Measurements from ENCODE around the gene PPP1R17.

Gene PPP1R17

DNA sequence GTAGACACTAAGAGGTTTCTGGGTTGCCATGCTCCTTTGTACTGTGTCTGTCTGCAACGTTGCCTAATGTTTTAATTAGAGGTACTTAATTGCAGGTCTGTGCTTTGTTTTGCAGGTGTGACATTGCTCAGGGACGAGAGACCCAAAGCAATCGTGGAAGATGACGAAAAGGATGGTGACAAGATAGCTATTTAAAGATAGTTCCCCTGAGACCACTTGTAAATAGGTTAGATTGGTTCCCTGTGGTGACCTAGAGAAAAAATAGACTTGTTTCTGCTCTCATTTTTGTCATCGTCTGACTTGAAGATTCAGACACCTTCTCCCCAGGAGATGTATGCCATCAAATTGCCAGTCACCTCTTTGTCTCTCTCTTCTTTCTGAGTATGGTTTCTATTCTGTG, 20.1 kb downstream of the PPP1R17 start:
- H3K4me3 ChIP-seq (ENCODE audit: low read length, poor library complexity, severe bottlenecking): no peak overlapping the region
- H3K36me3 ChIP-seq (ENCODE audit: insufficient read depth, low read length): no peaks in the 10 kb centered on the region
- no peaks in the 10 kb centered on the region for H3F3A ChIP-seq (ENCODE audit: low read depth)
- no peak overlapping the region for H3K4me2 ChIP-seq (ENCODE audit: low read depth, low read length, poor library complexity, severe bottlenecking)
- no peaks in the 10 kb centered on the region for H4K20me1 ChIP-seq (ENCODE audit: insufficient read depth, low read length, poor library complexity, severe bottlenecking)
- H3K79me2 ChIP-seq (ENCODE audit: insufficient read depth, low read length): no peaks in the 10 kb centered on the region
- no peak for TF ChIP-seq CTCF (conservative IDR thresholded peaks at IDR 0.05; ENCODE audit: low read length)
- no peak for TF ChIP-seq EZH2phosphoT487 (IDR thresholded peaks at IDR 0.05; ENCODE audit: borderline replicate concordance)
- no peaks in the 10 kb centered on the region for H3K9me2 ChIP-seq (replicated peaks; ENCODE audit: low read depth, low read length)
- no peaks in the 10 kb centered on the region for H3K4me1 ChIP-seq (ENCODE audit: insufficient read depth, low read length, poor library complexity, severe bottlenecking)
- no peaks in the 10 kb centered on the region for H3K27me3 ChIP-seq (ENCODE audit: insufficient read depth, low read length, poor library complexity, severe bottlenecking)
- H3K9me3 ChIP-seq (ENCODE audit: insufficient read depth, low read depth, low read length): no peaks in the 10 kb centered on the region
- H3K9ac ChIP-seq (ENCODE audit: low read depth, low read length, poor library complexity, severe bottlenecking): no peak overlapping the region
- no peak overlapping the region for H2AFZ ChIP-seq (ENCODE audit: low read length)

GRCh38 chr7:31710171-31710570, 23.2 kb downstream of the PPP1R17 start:
- Histone ChIP-seq H3K9me2 (replicated peaks; ENCODE audit: low read depth, low read length) (no peaks in the 10 kb centered on the region), H3K4me1 (ENCODE audit: insufficient read depth, low read length, poor library complexity, severe bottlenecking) (no peaks in the 10 kb centered on the region), H3K79me2 (ENCODE audit: insufficient read depth, low read length) (no peaks in the 10 kb centered on the region), H3K4me3 (ENCODE audit: low read length, poor library complexity, severe bottlenecking) (no peak overlapping the region), H3K36me3 (ENCODE audit: insufficient read depth, low read length) (no peaks in the 10 kb centered on the region), H3K4me2 (ENCODE audit: low read depth, low read length, poor library complexity, severe bottlenecking) (no peak overlapping the region), H3F3A (ENCODE audit: low read depth) (no peaks in the 10 kb centered on the region), H4K20me1 (ENCODE audit: insufficient read depth, low read length, poor library complexity, severe bottlenecking) (no peaks in the 10 kb centered on the region), H2AFZ (ENCODE audit: low read length) (no peak overlapping the region), H3K9me3 (ENCODE audit: insufficient read depth, low read depth, low read length) (no peaks in the 10 kb centered on the region), H3K9ac (ENCODE audit: low read depth, low read length, poor library complexity, severe bottlenecking) (no peak overlapping the region), H3K27me3 (ENCODE audit: insufficient read depth, low read length, poor library complexity, severe bottlenecking) (no peaks in the 10 kb centered on the region)
- TF ChIP-seq CTCF (conservative IDR thresholded peaks at IDR 0.05; ENCODE audit: low read length) (no peak), EZH2phosphoT487 (IDR thresholded peaks at IDR 0.05; ENCODE audit: borderline replicate concordance) (no peak)

DNA sequence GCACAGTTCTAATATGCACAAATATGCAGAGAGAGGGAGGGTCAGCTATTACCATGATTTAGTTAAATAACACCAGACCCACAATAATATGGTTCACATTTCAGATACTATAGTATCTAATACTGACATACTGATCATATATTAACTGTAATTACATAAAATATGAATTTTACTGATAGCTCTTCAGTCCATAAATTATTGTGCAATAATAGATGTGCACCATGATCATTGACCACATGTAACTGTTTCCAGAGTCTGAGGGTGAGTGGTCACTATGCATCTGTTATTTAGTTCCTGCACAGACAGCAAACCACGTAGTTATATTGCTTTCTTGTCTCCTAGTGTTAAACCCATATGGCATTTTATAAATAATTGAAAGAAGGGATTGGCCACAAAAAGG, 29.3 kb downstream of the PPP1R17 start:
- Histone ChIP-seq H2AFZ (ENCODE audit: low read length) (no peak overlapping the region), H3K9ac (ENCODE audit: low read depth, low read length, poor library complexity, severe bottlenecking) (no peak overlapping the region), H3F3A (ENCODE audit: low read depth) (no peaks in the 10 kb centered on the region), H3K4me3 (ENCODE audit: low read length, poor library complexity, severe bottlenecking) (no peak overlapping the region), H3K9me3 (ENCODE audit: insufficient read depth, low read depth, low read length) (no peaks in the 10 kb centered on the region), H4K20me1 (ENCODE audit: insufficient read depth, low read length, poor library complexity, severe bottlenecking) (no peaks in the 10 kb centered on the region), H3K27me3 (ENCODE audit: insufficient read depth, low read length, poor library complexity, severe bottlenecking) (no peaks in the 10 kb centered on the region), H3K79me2 (ENCODE audit: insufficient read depth, low read length) (no peaks in the 10 kb centered on the region), H3K4me1 (ENCODE audit: insufficient read depth, low read length, poor library complexity, severe bottlenecking) (no peaks in the 10 kb centered on the region), H3K36me3 (ENCODE audit: insufficient read depth, low read length) (no peaks in the 10 kb centered on the region), H3K4me2 (ENCODE audit: low read depth, low read length, poor library complexity, severe bottlenecking) (no peak overlapping the region), H3K9me2 (replicated peaks; ENCODE audit: low read depth, low read length) (no peaks in the 10 kb centered on the region)
- TF ChIP-seq CTCF (conservative IDR thresholded peaks at IDR 0.05; ENCODE audit: low read length) (no peak), EZH2phosphoT487 (IDR thresholded peaks at IDR 0.05; ENCODE audit: borderline replicate concordance) (no peak)

Data from Loucy (cell line).